ENCODE measurements around the gene PICALM.
"Not testable (repeated sequence)": the region's sequence is repeated elsewhere in the genome, so short reads cannot be mapped to it uniquely, and the experiment has no call there.

The PICALM gene

GRCh38 chr11:85946221-85946620 lies 122.7 kb downstream of the PICALM start:
- peaks cover 6 to 10% of the 10 kb centered on the region in 2 donors for H3K36me3 Mint-ChIP-seq
- no peak for DNase-seq
- peaks cover 9 to 15% of the 10 kb centered on the region in 2 donors for H3K9me3 Mint-ChIP-seq
- peaks cover 16 to 22% of the 10 kb centered on the region in 2 donors for H3K4me1 Mint-ChIP-seq
- no peaks in the 10 kb centered on the region for H3K27me3 Mint-ChIP-seq
- H3K4me3 Mint-ChIP-seq: no peak overlapping the region
- no peak for ATAC-seq (replicated peaks)
- H3K27ac Mint-ChIP-seq: no peak overlapping the region

GRCh38 chr11:85945788-85946187 lies 123.1 kb downstream of the PICALM start:
- peak overlapping the region; percentile 22 for H3K27ac Mint-ChIP-seq
- peaks cover 8 to 13% of the 10 kb centered on the region in 2 donors for H3K9me3 Mint-ChIP-seq
- H3K4me3 Mint-ChIP-seq: no peak overlapping the region
- DNase-seq (no peak), ATAC-seq (replicated peaks) (peak; percentile 22 to 31)
- H3K27me3 Mint-ChIP-seq: no peaks in the 10 kb centered on the region
- peaks cover 16 to 22% of the 10 kb centered on the region in 2 donors for H3K4me1 Mint-ChIP-seq
- peaks cover 5 to 8% of the 10 kb centered on the region in 2 donors for H3K36me3 Mint-ChIP-seq

- peak overlapping the region; percentile 22 for H3K27ac Mint-ChIP-seq
- no peak overlapping the region for H3K4me3 Mint-ChIP-seq
Measured at GRCh38 chr11:85945296-85945695, 123.6 kb downstream of the PICALM start.

GRCh38 chr11:85941380-85941973 lies 127.4 kb downstream of the PICALM start:
- H3K36me3 Mint-ChIP-seq: peaks cover 11 to 12% of the 10 kb centered on the region in 2 donors
- H3K4me1 Mint-ChIP-seq: peaks cover 7 to 9% of the 10 kb centered on the region in 2 donors
- ATAC-seq (replicated peaks): peak; percentile 56 to 67
- no peaks in the 10 kb centered on the region for H3K27me3 Mint-ChIP-seq
- H3K4me3 Mint-ChIP-seq: no peak overlapping the region
- peaks cover 9 to 11% of the 10 kb centered on the region in 2 donors for H3K9me3 Mint-ChIP-seq
- DNase-seq: no peak
- no peak overlapping the region for H3K27ac Mint-ChIP-seq

More at GRCh38 chr11:85945296-85945695, 123.6 kb downstream of the PICALM start:
- Mint-ChIP-seq H3K36me3 (peaks cover 5 to 8% of the 10 kb centered on the region in 2 donors), H3K4me1 (peaks cover 16 to 22% of the 10 kb centered on the region in 2 donors), H3K9me3 (peaks cover 8 to 11% of the 10 kb centered on the region in 2 donors), H3K27me3 (no peaks in the 10 kb centered on the region)
- DNase-seq (no peak), ATAC-seq (replicated peaks) (no peak)

- Mint-ChIP-seq H3K4me1 (no peaks in the 10 kb centered on the region), H3K27me3 (no peaks in the 10 kb centered on the region), H3K36me3 (peaks cover 4 to 6% of the 10 kb centered on the region in 2 donors), H3K4me3 (no peak overlapping the region), H3K27ac (no peak overlapping the region), H3K9me3 (peaks cover 0 to 1% of the 10 kb centered on the region in 2 donors)
- ATAC-seq (replicated peaks) (no peak), DNase-seq (no peak)
Measured at GRCh38 chr11:85939099-85940015, 129.5 kb downstream of the PICALM start.

- H3K9me3 Mint-ChIP-seq: peaks cover 0 to 1% of the 10 kb centered on the region in 2 donors
- no peak for DNase-seq
- H3K27me3 Mint-ChIP-seq: no peaks in the 10 kb centered on the region
- H3K4me1 Mint-ChIP-seq: no peaks in the 10 kb centered on the region
- H3K27ac Mint-ChIP-seq: no peak overlapping the region
- ATAC-seq (replicated peaks): no peak
- no peak overlapping the region for H3K4me3 Mint-ChIP-seq
- peaks cover 4 to 6% of the 10 kb centered on the region in 2 donors for H3K36me3 Mint-ChIP-seq
Measured at GRCh38 chr11:85937835-85938234, 131.0 kb downstream of the PICALM start.

GRCh38 chr11:85935751-85936150 lies 133.1 kb downstream of the PICALM start:
- Mint-ChIP-seq H3K27ac (no peak overlapping the region), H3K4me3 (no peak overlapping the region), H3K36me3 (peaks cover 4 to 6% of the 10 kb centered on the region in 2 donors), H3K9me3 (peaks cover 0 to 1% of the 10 kb centered on the region in 2 donors), H3K4me1 (no peaks in the 10 kb centered on the region), H3K27me3 (no peaks in the 10 kb centered on the region)
- ATAC-seq (replicated peaks): no peak
- no peak for DNase-seq

- Mint-ChIP-seq H3K27me3 (no peaks in the 10 kb centered on the region), H3K4me1 (no peaks in the 10 kb centered on the region), H3K27ac (no peak overlapping the region), H3K4me3 (no peak overlapping the region), H3K9me3 (peaks cover 0 to 6% of the 10 kb centered on the region in 2 donors), H3K36me3 (peaks cover 4 to 6% of the 10 kb centered on the region in 2 donors)
- ATAC-seq (replicated peaks) (no peak), DNase-seq (no peak)
Measured at GRCh38 chr11:85934596-85935169, 134.2 kb downstream of the PICALM start.

GRCh38 chr11:85930879-85931366 lies 138.0 kb downstream of the PICALM start:
- ATAC-seq (replicated peaks) (no peak), DNase-seq (no peak)
- no peaks in the 10 kb centered on the region for H3K36me3 Mint-ChIP-seq
- no peaks in the 10 kb centered on the region for H3K4me1 Mint-ChIP-seq
- H3K4me3 Mint-ChIP-seq: no peak overlapping the region
- H3K27me3 Mint-ChIP-seq: peaks cover 2 to 13% of the 10 kb centered on the region in 2 donors
- H3K27ac Mint-ChIP-seq: no peak overlapping the region
- peaks cover 3 to 10% of the 10 kb centered on the region in 2 donors for H3K9me3 Mint-ChIP-seq

GRCh38 chr11:85926653-85927214 lies 142.2 kb downstream of the PICALM start:
- not testable (repeated sequence) for H3K4me1 Mint-ChIP-seq; H3K27ac Mint-ChIP-seq; DNase-seq; H3K4me3 Mint-ChIP-seq; ATAC-seq (replicated peaks); H3K9me3 Mint-ChIP-seq; H3K36me3 Mint-ChIP-seq
- peaks cover 14 to 28% of the 10 kb centered on the region in 2 donors for H3K27me3 Mint-ChIP-seq

GRCh38 chr11:85923455-85923854 lies 145.4 kb downstream of the PICALM start:
- ATAC-seq (replicated peaks): no peak
- H3K4me1 Mint-ChIP-seq: peaks cover 0 to 4% of the 10 kb centered on the region in 2 donors

GRCh38 chr11:85922367-85922766 lies 146.5 kb downstream of the PICALM start:
- peaks cover 0 to 4% of the 10 kb centered on the region in 2 donors for H3K4me1 Mint-ChIP-seq
- H3K4me3 Mint-ChIP-seq: no peak overlapping the region
- ATAC-seq (replicated peaks) (peak; percentile 99 to 100), DNase-seq (peak; percentile 20)
- H3K27ac Mint-ChIP-seq: no peak overlapping the region
- peaks cover 0 to 3% of the 10 kb centered on the region in 2 donors for H3K36me3 Mint-ChIP-seq
- H3K27me3 Mint-ChIP-seq: peaks cover 14 to 27% of the 10 kb centered on the region in 2 donors
- peaks cover 1 to 5% of the 10 kb centered on the region in 2 donors for H3K9me3 Mint-ChIP-seq

More at GRCh38 chr11:85923455-85923854, 145.4 kb downstream of the PICALM start:
- no peak overlapping the region for H3K4me3 Mint-ChIP-seq
- peaks cover 14 to 28% of the 10 kb centered on the region in 2 donors for H3K27me3 Mint-ChIP-seq
- DNase-seq: no peak
- peaks cover 0 to 3% of the 10 kb centered on the region in 2 donors for H3K36me3 Mint-ChIP-seq
- no peak overlapping the region for H3K27ac Mint-ChIP-seq
- peaks cover 1 to 5% of the 10 kb centered on the region in 2 donors for H3K9me3 Mint-ChIP-seq

GRCh38 chr11:85918910-85919794 lies 149.7 kb downstream of the PICALM start:
- Mint-ChIP-seq H3K4me1 (peaks cover 0 to 4% of the 10 kb centered on the region in 2 donors), H3K27ac (no peak overlapping the region), H3K9me3 (peaks cover 5 to 8% of the 10 kb centered on the region in 2 donors), H3K36me3 (peaks cover 0 to 3% of the 10 kb centered on the region in 2 donors), H3K27me3 (peaks cover 14 to 19% of the 10 kb centered on the region in 2 donors), H3K4me3 (no peak overlapping the region)
- ATAC-seq (replicated peaks): no peak
- no peak for DNase-seq
